ENCODE measurements around the gene GNPTG. TPM values are rescaled to one million over a fixed set of nuclear protein-coding genes. Genes with fewer than 3 reads are reported as not detected.

Gene GNPTG
- total RNA-seq, 4 donors from 2014 or later: 53.7 to 84.0 (median 69.5) TPM

- 77% methylated on average over 45 of the region's 49 CpGs for WGBS
- peaks cover 52% of the 10 kb centered on the region for H3K4me1 ChIP-seq
Observed at GRCh38 chr16:1354815-1355540, 3.2 kb downstream of the GNPTG start.

GRCh38 chr16:1355591-1355990 is 3.9 kb downstream of the GNPTG start:
- WGBS: 87% methylated on average over 6 of the region's 15 CpGs
- no peak for DNase-seq (ENCODE audit: low spot score in 2 of 2)
- Histone ChIP-seq H3K27me3 (no peaks in the 10 kb centered on the region), H3K4me3 (no peak overlapping the region), H3K36me3 (peaks cover 23% of the 10 kb centered on the region), H3K27ac (no peak overlapping the region), H3K9me3 (no peaks in the 10 kb centered on the region), H3K4me1 (peaks cover 46% of the 10 kb centered on the region)
- TF ChIP-seq POLR2A (IDR thresholded peaks at IDR 0.05) (no peak), EP300 (IDR thresholded peaks at IDR 0.05) (no peak), CTCF (IDR thresholded peaks at IDR 0.05) (no peak), POLR2AphosphoS5 (IDR thresholded peaks at IDR 0.05) (no peak)

More at GRCh38 chr16:1354815-1355540, 3.2 kb downstream of the GNPTG start:
- Histone ChIP-seq H3K4me3 (no peak overlapping the region), H3K27ac (no peak overlapping the region), H3K27me3 (no peaks in the 10 kb centered on the region), H3K9me3 (no peaks in the 10 kb centered on the region), H3K36me3 (peaks cover 23% of the 10 kb centered on the region)
- TF ChIP-seq POLR2A (IDR thresholded peaks at IDR 0.05) (no peak), CTCF (IDR thresholded peaks at IDR 0.05) (no peak), POLR2AphosphoS5 (IDR thresholded peaks at IDR 0.05) (no peak), EP300 (IDR thresholded peaks at IDR 0.05) (no peak)
- DNase-seq (ENCODE audit: low spot score in 2 of 2): no peak

GRCh38 chr16:1356061-1356900 is 4.5 kb downstream of the GNPTG start:
- H3K4me1 ChIP-seq: peaks cover 39% of the 10 kb centered on the region

GRCh38 chr16:1357906-1358566 is 6.3 kb downstream of the GNPTG start:
- TF ChIP-seq CTCF (IDR thresholded peaks at IDR 0.05) (no peak), POLR2AphosphoS5 (IDR thresholded peaks at IDR 0.05) (no peak), EP300 (IDR thresholded peaks at IDR 0.05) (no peak), POLR2A (IDR thresholded peaks at IDR 0.05) (no peak)
- Histone ChIP-seq H3K4me3 (no peak overlapping the region), H3K9me3 (no peaks in the 10 kb centered on the region), H3K4me1 (peaks cover 27% of the 10 kb centered on the region), H3K27ac (no peak overlapping the region), H3K27me3 (no peaks in the 10 kb centered on the region), H3K36me3 (peaks cover 41% of the 10 kb centered on the region)
- WGBS: 68% methylated on average over 13 of the region's 19 CpGs
- DNase-seq (ENCODE audit: low spot score in 2 of 2): no peak

More at GRCh38 chr16:1356061-1356900, 4.5 kb downstream of the GNPTG start:
- Histone ChIP-seq H3K9me3 (no peaks in the 10 kb centered on the region), H3K4me3 (no peak overlapping the region), H3K27me3 (no peaks in the 10 kb centered on the region), H3K27ac (no peak overlapping the region), H3K36me3 (peaks cover 24% of the 10 kb centered on the region)
- TF ChIP-seq EP300 (IDR thresholded peaks at IDR 0.05) (no peak), CTCF (IDR thresholded peaks at IDR 0.05) (no peak), POLR2AphosphoS5 (IDR thresholded peaks at IDR 0.05) (no peak), POLR2A (IDR thresholded peaks at IDR 0.05) (no peak)
- WGBS: 80% methylated on average over 16 of the region's 33 CpGs
- no peak for DNase-seq (ENCODE audit: low spot score in 2 of 2)
